PC-9 (cell line): ENCODE measurements around the gene HSD11B1.

Experiments used
- EZH2 ChIP-seq: fragments of 200-600 bp; sonication (generic); IDR thresholded peaks from 2 replicates; pipeline ENCODE4 v1.8.0; 2017; ENCODE audit warnings: antibody characterized with exemption, low read depth
- TF ChIP-seq, protein P1 (sequence below): fragments of 200-600 bp; sonication (generic); conservative IDR thresholded peaks from 2 replicates; pipeline ENCODE4 v1.6.1; 2017; ENCODE audit warnings: mixed run types, antibody characterized with exemption, mild to moderate bottlenecking, moderate library complexity

- TF ChIP-seq, protein P1, sequence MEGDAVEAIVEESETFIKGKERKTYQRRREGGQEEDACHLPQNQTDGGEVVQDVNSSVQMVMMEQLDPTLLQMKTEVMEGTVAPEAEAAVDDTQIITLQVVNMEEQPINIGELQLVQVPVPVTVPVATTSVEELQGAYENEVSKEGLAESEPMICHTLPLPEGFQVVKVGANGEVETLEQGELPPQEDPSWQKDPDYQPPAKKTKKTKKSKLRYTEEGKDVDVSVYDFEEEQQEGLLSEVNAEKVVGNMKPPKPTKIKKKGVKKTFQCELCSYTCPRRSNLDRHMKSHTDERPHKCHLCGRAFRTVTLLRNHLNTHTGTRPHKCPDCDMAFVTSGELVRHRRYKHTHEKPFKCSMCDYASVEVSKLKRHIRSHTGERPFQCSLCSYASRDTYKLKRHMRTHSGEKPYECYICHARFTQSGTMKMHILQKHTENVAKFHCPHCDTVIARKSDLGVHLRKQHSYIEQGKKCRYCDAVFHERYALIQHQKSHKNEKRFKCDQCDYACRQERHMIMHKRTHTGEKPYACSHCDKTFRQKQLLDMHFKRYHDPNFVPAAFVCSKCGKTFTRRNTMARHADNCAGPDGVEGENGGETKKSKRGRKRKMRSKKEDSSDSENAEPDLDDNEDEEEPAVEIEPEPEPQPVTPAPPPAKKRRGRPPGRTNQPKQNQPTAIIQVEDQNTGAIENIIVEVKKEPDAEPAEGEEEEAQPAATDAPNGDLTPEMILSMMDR = no peak
- TF ChIP-seq EZH2 = no peak
Observed at GRCh38 chr1:209755256-209755655, 50.6 kb downstream of the HSD11B1 start.
